GM18519 (cell line): ENCODE measurements around the gene DUSP16.

Source experiments
- ATAC-seq: cut with Tn5 transposase; IDR thresholded peaks from one replicate; pipeline ENCODE4 v1.9.1; 2021; ENCODE audit warnings: mild to moderate bottlenecking, moderate library complexity; ENCODE audit not compliant: unreplicated experiment, low FRiP score

Gene DUSP16

DNA sequence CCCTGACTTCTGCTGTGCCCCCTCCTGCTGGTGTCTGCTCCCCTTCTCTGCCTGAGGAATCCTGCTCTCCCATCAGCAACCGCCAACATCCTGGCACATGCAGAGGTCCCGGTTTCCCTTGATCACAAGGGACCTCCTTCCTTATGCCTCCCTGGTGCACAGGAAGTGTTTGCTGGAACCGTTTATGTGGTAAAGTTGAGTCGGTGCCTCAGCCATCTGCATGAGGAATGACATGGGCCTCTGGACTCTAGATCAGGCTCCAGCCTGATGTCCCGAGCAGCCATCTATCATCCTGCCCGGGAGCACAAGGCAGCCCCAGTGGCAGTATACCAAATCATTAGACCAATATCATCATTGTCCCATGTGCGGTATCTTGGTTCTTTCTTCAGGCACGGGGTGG, 115.4 kb downstream of the DUSP16 start:
- ATAC-seq: no peak

DNA sequence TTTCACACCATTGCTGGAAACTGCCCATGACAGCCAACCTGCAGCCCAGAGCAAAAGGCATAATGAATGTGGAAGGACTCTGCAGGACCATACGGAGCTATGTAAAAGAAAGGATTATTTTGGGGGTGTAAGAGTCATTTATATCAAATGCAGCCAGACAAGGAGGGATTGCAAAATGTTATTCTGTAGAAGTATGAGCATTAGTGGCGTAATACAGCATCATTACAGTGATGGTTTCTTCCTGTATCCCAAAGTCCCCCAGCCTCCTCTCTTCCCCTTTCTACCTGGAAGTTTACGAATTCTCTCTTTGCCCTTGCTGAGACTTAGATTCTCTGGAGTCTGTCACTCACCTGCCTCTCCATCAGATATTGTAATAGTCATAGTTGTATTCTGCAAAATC, 115.9 kb downstream of the DUSP16 start:
- no peak for ATAC-seq

DNA sequence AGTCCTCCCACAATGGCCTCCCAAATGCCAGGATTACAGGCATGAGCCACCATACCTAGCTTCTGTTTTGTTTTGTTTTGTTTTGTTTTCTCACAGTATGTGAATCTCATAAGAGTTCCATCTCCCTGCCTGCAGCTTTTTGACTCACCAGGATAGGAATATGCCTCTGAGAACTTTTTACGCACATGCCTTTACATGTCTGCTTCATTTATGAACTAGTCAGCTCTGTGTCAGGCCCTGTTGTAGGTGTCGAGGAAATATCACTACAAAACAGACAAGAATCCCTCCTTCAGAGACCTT, 116.8 kb downstream of the DUSP16 start:
- ATAC-seq: no peak

DNA sequence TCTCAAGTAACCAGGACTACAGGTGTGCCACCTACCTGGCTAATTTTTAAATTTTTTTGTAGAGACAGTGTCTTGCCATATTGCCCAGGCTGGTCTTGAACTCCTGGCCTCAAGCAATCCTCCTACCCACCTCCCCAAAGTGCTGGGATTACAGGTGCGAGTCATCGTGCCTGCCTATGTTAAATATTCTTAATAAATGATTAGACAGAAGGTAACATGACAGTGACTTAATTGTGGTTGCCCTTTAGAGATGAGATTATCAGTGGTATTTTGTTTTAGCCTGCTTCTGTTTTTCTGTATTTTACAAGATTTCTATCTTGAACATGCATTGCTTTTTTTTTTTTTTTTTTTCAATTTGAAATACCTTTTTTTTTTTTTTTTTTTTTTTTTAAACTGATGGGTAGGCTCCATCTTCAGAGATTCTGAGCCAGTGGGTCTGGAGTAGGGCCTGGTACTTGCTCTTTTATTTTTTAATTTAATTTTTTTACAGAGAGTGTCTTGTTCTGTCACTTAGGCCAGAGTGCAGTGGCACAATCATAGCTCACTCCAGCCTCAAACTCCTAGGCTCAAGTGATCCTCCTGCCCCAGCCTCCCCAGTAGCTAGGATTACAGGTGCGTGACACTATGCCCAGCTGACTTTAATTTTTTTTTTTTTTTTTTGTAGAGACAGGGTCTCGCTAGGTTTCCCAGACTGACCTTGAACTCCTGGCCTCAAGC, 117.3 kb downstream of the DUSP16 start:
- ATAC-seq: no peak

GRCh38 chr12:12443431-12443878, 119.2 kb downstream of the DUSP16 start:
- ATAC-seq: no peak

DNA sequence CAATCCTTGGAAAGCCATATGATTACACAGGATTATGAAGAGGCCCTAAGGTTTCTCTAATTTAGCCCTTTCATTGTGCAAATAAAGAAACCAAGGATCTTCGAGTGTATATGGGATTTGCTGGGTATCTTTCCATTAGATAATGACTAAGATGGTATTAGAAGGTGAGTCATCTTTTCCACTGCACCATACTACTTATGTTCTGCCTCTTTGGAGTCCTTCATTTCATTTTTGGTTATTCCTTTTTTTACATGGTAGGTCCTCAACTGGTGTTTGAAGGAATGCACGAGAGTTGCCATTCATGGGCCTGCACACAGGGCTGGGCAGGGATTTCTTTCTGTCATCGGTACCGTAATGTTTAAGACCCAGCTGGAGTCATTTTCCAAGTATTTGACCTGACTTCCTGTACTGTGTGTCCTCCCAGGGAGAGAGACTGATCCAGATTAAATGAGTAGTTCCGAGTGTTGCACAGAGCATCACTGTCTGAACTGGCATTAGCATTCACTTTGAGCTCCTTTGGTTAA, 120.1 kb downstream of the DUSP16 start:
- no peak for ATAC-seq

DNA sequence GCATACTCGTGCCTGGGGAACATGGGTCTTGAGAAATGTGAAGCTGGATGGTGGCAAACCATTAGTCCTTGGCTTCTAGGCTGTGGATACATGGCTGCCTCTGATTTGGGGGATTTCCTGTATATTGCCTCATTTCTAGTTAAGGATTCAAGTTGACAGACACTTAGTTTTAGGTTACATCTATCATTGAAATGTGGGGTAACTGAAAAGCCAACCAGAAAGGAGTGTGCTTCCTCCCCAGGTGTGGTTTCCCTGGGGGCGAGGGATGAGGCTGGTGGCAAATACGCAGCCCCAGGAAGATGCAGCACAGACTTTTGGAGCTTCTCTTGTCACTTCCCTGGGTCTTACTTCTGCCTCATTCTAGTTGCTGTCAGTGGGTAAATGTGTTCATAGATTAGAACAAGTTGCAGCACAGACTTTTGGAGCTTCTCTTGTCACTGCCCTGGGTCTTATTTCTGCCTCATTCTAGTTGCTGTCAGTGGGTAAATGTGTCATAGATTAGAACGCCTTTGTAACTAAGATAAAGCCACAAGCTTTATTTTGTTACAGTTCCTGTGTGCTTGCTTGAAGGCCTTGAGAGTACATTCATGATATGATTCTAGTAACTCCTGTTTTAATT, 120.7 kb downstream of the DUSP16 start:
- no peak for ATAC-seq

DNA sequence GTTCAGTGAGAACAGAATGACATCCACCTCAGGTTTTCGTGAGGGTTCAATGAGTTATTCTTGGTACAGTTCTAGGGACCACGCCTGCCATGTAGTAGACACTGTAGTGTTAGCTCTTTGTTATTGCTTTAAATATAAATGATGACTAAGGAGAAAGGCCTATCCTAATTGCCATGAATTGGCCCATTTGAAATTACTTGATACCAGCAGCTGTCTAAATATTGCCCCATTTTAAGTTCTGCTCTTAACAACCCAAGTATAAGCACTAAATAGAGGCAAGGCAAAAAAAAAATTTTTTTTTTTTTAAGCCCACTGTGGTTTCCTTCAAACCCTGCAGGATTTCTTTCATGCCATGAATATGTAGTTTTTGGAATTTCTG, 121.2 kb downstream of the DUSP16 start:
- no peak for ATAC-seq

DNA sequence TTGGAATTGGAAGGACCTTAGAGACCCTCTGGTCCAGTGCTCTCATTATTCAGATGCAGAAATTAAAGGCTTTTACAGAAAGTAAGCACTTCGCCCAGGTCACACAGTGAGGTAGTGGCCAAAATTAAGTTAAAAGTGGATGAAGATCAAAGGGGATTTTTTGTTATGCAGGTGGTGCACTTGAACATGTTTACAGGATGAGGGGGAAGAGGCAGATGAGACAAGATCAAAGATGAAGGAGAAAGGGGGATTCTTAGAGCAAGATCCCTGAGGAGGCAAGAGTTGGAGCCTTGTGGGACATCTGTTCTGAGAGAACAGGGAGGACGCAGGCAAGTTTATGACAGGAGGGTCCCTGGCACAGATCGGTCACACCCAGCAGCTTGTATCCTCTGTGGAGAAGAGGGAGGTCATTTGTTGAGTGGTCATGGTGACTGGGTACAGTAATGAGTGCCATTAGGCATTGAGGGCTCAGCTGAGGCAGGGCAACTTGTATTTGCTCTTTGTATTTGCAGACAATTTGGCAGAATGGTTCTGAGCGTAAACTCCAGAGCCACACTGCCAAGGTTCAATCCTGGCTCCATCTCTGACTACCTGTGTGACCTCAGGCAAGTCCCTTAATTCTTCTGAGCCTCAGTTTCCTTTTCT, 121.8 kb downstream of the DUSP16 start:
- no peak for ATAC-seq

- ATAC-seq: no peak
Measured at GRCh38 chr12:12439636-12440035, 123.0 kb downstream of the DUSP16 start.

GRCh38 chr12:12436831-12437345, 125.8 kb downstream of the DUSP16 start:
- ATAC-seq: no peak

- no peak for ATAC-seq
Measured at GRCh38 chr12:12433203-12433731, 129.4 kb downstream of the DUSP16 start.

DNA sequence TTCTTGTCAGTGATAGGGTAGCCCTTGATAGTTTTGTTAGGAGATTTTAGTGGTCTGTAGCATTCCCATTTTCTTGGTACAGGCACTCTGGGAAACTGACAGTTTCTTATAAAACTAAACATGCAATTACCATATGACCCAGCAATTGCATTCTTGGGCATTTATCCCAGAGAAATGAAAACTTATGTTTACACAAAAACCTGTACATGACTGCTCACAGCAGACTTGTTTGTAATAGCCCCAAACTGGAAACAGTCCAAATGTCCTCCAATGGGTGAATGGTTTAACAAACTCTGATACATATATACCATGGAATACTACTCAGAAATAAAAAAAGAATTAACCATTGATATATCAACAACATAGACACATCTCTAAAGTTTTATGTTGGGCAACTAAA, 130.3 kb downstream of the DUSP16 start:
- no peak for ATAC-seq

DNA sequence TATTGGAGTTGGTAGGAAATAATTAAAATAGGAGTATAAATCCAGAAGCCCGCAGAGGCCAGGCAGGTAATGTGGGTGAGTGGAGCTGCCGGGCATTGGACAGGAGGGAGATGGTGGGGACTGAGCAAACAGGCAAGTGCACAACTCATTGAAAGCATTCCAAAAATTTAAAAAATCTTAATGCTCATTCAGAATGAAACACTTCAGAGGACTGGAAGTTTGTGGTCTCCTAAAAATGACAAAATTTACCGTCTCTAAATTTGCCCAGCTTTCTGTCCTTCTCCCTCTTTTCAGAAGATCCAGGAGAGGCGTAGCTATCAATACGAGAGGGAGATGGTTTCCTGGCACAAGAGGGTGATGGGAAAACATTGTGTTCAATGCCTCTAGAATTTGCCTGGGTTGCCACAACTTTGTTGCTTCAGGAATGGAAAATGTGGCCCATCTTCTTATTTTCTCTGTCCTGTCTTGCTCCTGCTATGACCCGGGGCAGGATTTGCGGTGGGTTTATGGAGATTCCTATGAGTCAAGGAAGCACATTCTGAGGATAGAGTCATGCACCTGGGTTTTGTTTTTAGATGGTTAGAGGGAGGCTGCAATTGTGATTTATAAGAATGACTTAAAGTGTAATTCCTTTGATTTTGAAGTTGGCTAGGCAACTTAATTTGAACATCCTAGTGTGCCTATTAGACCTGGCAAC, 133.6 kb downstream of the DUSP16 start:
- no peak for ATAC-seq

DNA sequence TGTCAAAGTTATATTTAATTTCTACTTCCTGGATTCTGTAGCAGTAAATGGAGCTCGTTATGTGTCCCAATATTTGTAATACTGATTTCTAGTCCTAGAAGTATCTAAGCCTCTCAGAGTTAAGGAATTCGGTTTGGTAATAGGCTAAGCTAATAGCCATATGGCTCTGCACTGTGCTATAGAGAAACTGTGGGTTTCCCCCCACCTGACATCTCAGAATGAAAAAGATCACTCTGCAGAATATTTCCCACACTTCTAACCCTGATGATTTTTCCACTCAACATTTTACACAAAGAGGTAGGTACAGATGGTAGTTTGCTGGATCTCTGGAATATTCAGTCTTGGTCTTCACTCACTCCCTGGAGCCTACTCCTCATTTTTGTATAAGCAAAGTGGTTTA, 134.6 kb downstream of the DUSP16 start:
- no peak for ATAC-seq

- no peak for ATAC-seq
Measured at GRCh38 chr12:12427568-12427967, 135.1 kb downstream of the DUSP16 start.

- ATAC-seq: no peak
Measured at GRCh38 chr12:12425616-12426015, 137.0 kb downstream of the DUSP16 start.

- ATAC-seq: no peak
Measured at GRCh38 chr12:12425001-12425400, 137.7 kb downstream of the DUSP16 start.
